GM12878 (cell line): ENCODE data around the gene ICAM4. TPM values are rescaled to one million over a fixed set of nuclear protein-coding genes. Genes with fewer than 3 reads are reported as not detected.

Experiments
- ATAC-seq: fragments of 200-7000 bp; cut with Tn5 transposase; 3 replicates; pipeline ENCODE4 v1.9.1; 2020; ENCODE audit warnings: mild to moderate bottlenecking, moderate library complexity
- BruUV-seq: library from RNA; stranded (reverse); fragments of 400-500 nt; replicated peaks from 2 replicates; lab custom pipeline; 2021; lab: Mats Ljungman, UMichigan
- CTCF ChIA-PET: fragments of 300-600 bp; sonication (Branson Sonifier 250); formaldehyde crosslinking; extraction: SDS; loops from one replicate; lab custom pipeline; 2021; ENCODE audit warnings: inconsistent platforms; lab: Yijun Ruan, JAX
- POLR2A ChIA-PET: fragments of 350-600 bp; formaldehyde crosslinking; extraction: SDS; loops from one replicate; lab custom pipeline; 2021; ENCODE audit warnings: inconsistent platforms; lab: Charles Lee
- RAD21 ChIA-PET: fragments of 300-600 bp; sonication (Branson Sonifier 250); formaldehyde crosslinking; loops from one replicate; lab custom pipeline; 2023; ENCODE audit warnings: antibody characterized with exemption; ENCODE audit not compliant: unreplicated experiment; lab: Charles Lee
- SMC1A ChIA-PET: fragments of 300-600 bp; sonication (Branson Sonifier 250); formaldehyde crosslinking; loops from one replicate; lab custom pipeline; 2023; ENCODE audit not compliant: unreplicated experiment, uncharacterized antibody; lab: Charles Lee
- DNase-seq: peaks from one replicate; pipeline ENCODE4 v3.0.0-alpha.2; 2011; ENCODE audit warnings: low read depth, low spot score
- FAIRE-seq: peaks from 3 replicates; lab custom pipeline; 2011; peaks lifted over from hg19 to GRCh38; lab: Jason Lieb, UNC
- H2AFZ ChIP-seq: 2 replicates; pipeline ENCODE4 v1.6.0; 2011; ENCODE audit warnings: low read depth, low read length, control low read depth; ENCODE audit not compliant: control insufficient read depth
- H3K27ac ChIP-seq: 2 replicates; pipeline ENCODE4 v1.5.1; 2011; ENCODE audit warnings: control low read depth; ENCODE audit not compliant: control insufficient read depth, insufficient read depth
- H3K27me3 ChIP-seq, 2 experiments: replicated peaks in 1 of 2; 2 replicates each; pipeline versions ENCODE4 v1.6.0 to v1.6.1; 2011; ENCODE audit warnings: low read length in 1 of 2; ENCODE audit not compliant: control insufficient read depth in 2 of 2, insufficient read depth in 2 of 2
- H3K36me3 ChIP-seq, 2 experiments: 2 replicates each; pipeline ENCODE4 v1.5.1; 2011; ENCODE audit warnings: low read length in 1 of 2; ENCODE audit not compliant: control insufficient read depth in 2 of 2, insufficient read depth in 2 of 2
- H3K4me1 ChIP-seq: 2 replicates; pipeline ENCODE4 v1.6.1; 2011; ENCODE audit warnings: mild to moderate bottlenecking, low read length, moderate library complexity, mixed read lengths; ENCODE audit not compliant: control insufficient read depth, insufficient read depth
- H3K4me2 ChIP-seq: 2 replicates; pipeline ENCODE4 v1.6.0; 2011; ENCODE audit warnings: control low read depth; ENCODE audit not compliant: control insufficient read depth, insufficient read depth
- H3K4me3 ChIP-seq: fragments of 200-600 bp; sonication (generic); 2 replicates; pipeline ENCODE4 v1.5.1; 2016
- H3K79me2 ChIP-seq: 2 replicates; pipeline ENCODE4 v1.6.0; 2011; ENCODE audit warnings: low read length; ENCODE audit not compliant: control insufficient read depth, insufficient read depth
- H3K9ac ChIP-seq: 2 replicates; pipeline ENCODE4 v1.8.0; 2011; ENCODE audit warnings: low read length, control low read depth, mixed read lengths; ENCODE audit not compliant: control insufficient read depth, insufficient read depth
- H3K9me3 ChIP-seq: replicated peaks from 3 replicates; pipeline ENCODE4 v1.5.1; 2011; ENCODE audit warnings: mild to moderate bottlenecking, low read length; ENCODE audit not compliant: control insufficient read depth, insufficient read depth
- H4K20me1 ChIP-seq: 2 replicates; pipeline ENCODE4 v1.6.0; 2011; ENCODE audit not compliant: control insufficient read depth, insufficient read depth
- ASH2L ChIP-seq: fragments of 300-600, 200-600 bp; sonication (generic); IDR thresholded peaks from 2 replicates; pipeline ENCODE4 v1.6.1; 2017; ENCODE audit warnings: low read depth, mild to moderate bottlenecking, borderline replicate concordance
- BCLAF1 ChIP-seq: fragments of 450-650 bp; IDR thresholded peaks from 2 replicates; pipeline ENCODE4 v1.6.1; 2017; ENCODE audit warnings: antibody characterized with exemption, mild to moderate bottlenecking, moderate library complexity
- HDAC6 ChIP-seq: fragments of 200-600 bp; sonication (generic); IDR thresholded peaks from one replicate; pipeline ENCODE4 v1.8.0; 2017; ENCODE audit warnings: antibody characterized with exemption; ENCODE audit not compliant: unreplicated experiment
- KDM1A ChIP-seq: fragments of 200-600 bp; sonication (generic); IDR thresholded peaks from 2 replicates; pipeline ENCODE4 v1.6.1; 2016; ENCODE audit warnings: borderline replicate concordance
- NFYB ChIP-seq: IDR thresholded peaks from 2 replicates; pipeline ENCODE4 v1.6.1; 2011; ENCODE audit warnings: low read depth, mild to moderate bottlenecking, low read length, improper control_type of control experiment, moderate library complexity; ENCODE audit not compliant: insufficient read depth
- NR2C1 ChIP-seq: fragments of 450-650 bp; IDR thresholded peaks from 2 replicates; pipeline ENCODE4 v1.6.1; 2017; ENCODE audit warnings: antibody characterized with exemption, mild to moderate bottlenecking, moderate library complexity
- NR2F1 ChIP-seq: fragments of 450-650 bp; conservative IDR thresholded peaks from 2 replicates; pipeline ENCODE4 v1.6.1; 2017; ENCODE audit warnings: mild to moderate bottlenecking
- SRF ChIP-seq, 2 experiments: IDR thresholded peaks; 2 replicates each; pipeline ENCODE4 v1.6.1; 2011; ENCODE audit warnings: low read depth in 2 of 2, low read length in 2 of 2, mild to moderate bottlenecking in 1 of 2, moderate library complexity in 1 of 2
- SUPT20H ChIP-seq: IDR thresholded peaks from 2 replicates; pipeline ENCODE4 v1.6.1; 2011; ENCODE audit warnings: low read depth, mild to moderate bottlenecking, low read length, moderate library complexity, borderline replicate concordance; ENCODE audit not compliant: control insufficient read depth
- TBL1XR1 ChIP-seq: IDR thresholded peaks from 2 replicates; pipeline ENCODE4 v1.6.1; 2012; ENCODE audit warnings: low read depth, low read length, improper control_type of control experiment
- ZNF274 ChIP-seq: IDR thresholded peaks from one replicate; pipeline ENCODE4 v1.8.0; 2011; ENCODE audit not compliant: insufficient read length, insufficient read depth
- ZNF687 ChIP-seq: fragments of 450-650 bp; IDR thresholded peaks from 2 replicates; pipeline ENCODE4 v1.6.1; 2017; ENCODE audit warnings: mild to moderate bottlenecking, moderate library complexity
- WGBS: methylation state at CpG from one replicate; pipeline ENCODE4 v1.1.6; 2016; ENCODE audit warnings: low lambda C conversion rate; ENCODE audit not compliant: insufficient replicate concordance, insufficient coverage; ENCODE audit errors: missing lambda C conversion rate; 5-methylcytosine and 5-hydroxymethylcytosine counted together
- in situ Hi-C: fragments of 300-500 bp; cut with MboI; formaldehyde crosslinking; loops from 9 replicates; pipeline ENCODE4 v1.14.3; 2018; ENCODE audit warnings: mixed read lengths
- intact Hi-C: fragments of 100-400 bp; cut with micrococcal nuclease; formaldehyde crosslinking; loops from one replicate; pipeline ENCODE4 v1.14.2; 2022; ENCODE audit not compliant: unreplicated experiment
- polyA plus RNA-seq, 11 experiments: library from polyadenylated mRNA; depleted of rRNA in 4 of 11; unstranded in 6 of 11; stranded (reverse) in 5 of 11; fragments of >200 nt; fragmentation: Nextera tagmentation in 4 of 11; fragmentation: Illumina TruSeq in 1 of 11; extraction: Ambion mirVana in 4 of 11; extraction: Trizol in 1 of 11; gene quantifications; 1 replicate in 1 of 11; 2 replicates in 10 of 11; pipeline versions ENCODE4 v1.2.1 to v1.2.3, GENCODE V29; 2011 to 2016; ENCODE audit warnings: inconsistent platforms in 2 of 11, missing spikeins in 2 of 11, low read depth in 1 of 11
- total RNA-seq, 4 experiments: library from RNA; depleted of rRNA in 3 of 4; stranded (reverse); fragments of >200 nt in 3 of 4; fragmentation: Illumina TruSeq in 1 of 4; extraction: Trizol in 1 of 4; gene quantifications; 2 replicates each; pipeline versions ENCODE4 v1.2.1 to v1.2.3, GENCODE V29; 2013 to 2021

ICAM4 gene
- total and polyA plus RNA-seq, 10 of the 15 experiments (the other 5 are each of a cell fraction or from before 2014, with no cell fraction given) = 0.31 to 5.1 (median 1.7) TPM

- ChIA-PET POLR2A (interaction anchor here (0.7 to 3.6 kb wide), 6 partner anchors 14 to 168 kb away, joined by 3 to 25 read pairs (median 4); partner anchors contain the start of genes ANGPTL6 and PPAN), RAD21 (interaction anchor here (0.7 to 2.5 kb wide), 4 partner anchors 12 to 140 kb away, joined by 4 to 10 read pairs (median 7); partner anchors contain the start of genes ICAM1 and S1PR2), SMC1A (interaction anchor here (4.3 kb wide), 1 partner anchor 8 kb away, joined by 22 read pairs; no protein-coding TSS in a partner anchor), CTCF (interaction anchor here (1.8 to 2.5 kb wide), 2 partner anchors 131 to 145 kb away, joined by 4 to 8 read pairs; partner anchors contain the start of gene P2RY11)
- Histone ChIP-seq H3K4me1 (peaks cover 64% of the 10 kb centered on the region), H2AFZ (no peak overlapping the region), H3K9ac (no peak overlapping the region), H3K4me2 (no peak overlapping the region), H3K4me3 (no peak overlapping the region), H4K20me1 (no peaks in the 10 kb centered on the region), H3K27ac (no peak overlapping the region), H3K79me2 (no peaks in the 10 kb centered on the region), H3K27me3 (no peaks in the 10 kb centered on the region), H3K36me3 (no peaks in the 10 kb centered on the region), H3K9me3 (no peaks in the 10 kb centered on the region; the same call in 2 of the 3 replicates)
- no peak for DNase-seq
- TF ChIP-seq NR2C1 = peak; percentile 52
- no peak for TF ChIP-seq KDM1A
- no peak for TF ChIP-seq ASH2L
- TF ChIP-seq TBL1XR1 = no peak
- no peak for TF ChIP-seq HDAC6
- TF ChIP-seq BCLAF1 = no peak
- no peak for TF ChIP-seq NFYB
- TF ChIP-seq SRF (IDR thresholded peaks at IDR 0.05; ENCODE audit: low read depth in 2 of 2, low read length in 2 of 2) = no peak
- no peak for TF ChIP-seq ZNF274
- no peak for TF ChIP-seq SUPT20H
- TF ChIP-seq NR2F1 = peak; percentile 82
- TF ChIP-seq ZNF687 = peak; percentile 32; the same call in 1 of the 2 replicates
- in situ Hi-C loops = loop anchor here (25.0 kb wide), 1 partner anchor 1106 kb away; the partner anchor contains the start of genes OR7G3 and ZNF317
- 96% methylated on average over 7 of the region's 7 CpGs for WGBS
- intact Hi-C loops = no loop called here
- no peak for ATAC-seq
- no peak for FAIRE-seq
- no TSS peak for BruUV-seq
These were observed 43.1 kb upstream of the ICAM4 start for GRCh38 chr19:10243606-10244005.
